Testis (tissue), 3 donors: ENCODE measurements around the gene SUSD2. TPM values are rescaled to one million over a fixed set of nuclear protein-coding genes. Genes with fewer than 3 reads are reported as not detected.

Source experiments
- DNase-seq: peaks from one replicate; pipeline ENCODE4 v3.0.0-alpha.2; 2019
- H3K27ac ChIP-seq, 2 donors: fragments of 200-600 bp; sonication (generic); one replicate each; pipeline ENCODE4 v1.5.1; 2019
- H3K27me3 ChIP-seq: fragments of 200-600 bp; sonication (generic); one replicate; pipeline ENCODE4 v1.5.1; 2019
- H3K36me3 ChIP-seq: fragments of 200-600 bp; sonication (generic); one replicate; pipeline ENCODE4 v1.5.1; 2017; ENCODE audit warnings: low read depth; ENCODE audit errors: missing control alignments
- H3K4me1 ChIP-seq: fragments of 200-600 bp; sonication (generic); one replicate; pipeline ENCODE4 v1.5.1; 2019
- H3K4me3 ChIP-seq, 2 donors: fragments of 200-600 bp; sonication (generic); one replicate each; pipeline ENCODE4 v1.5.1; 2017 to 2019
- H3K9me3 ChIP-seq: fragments of 200-600 bp; sonication (generic); one replicate; pipeline ENCODE4 v1.5.1; 2017
- CTCF ChIP-seq, 3 experiments: fragments of 450-650 bp in 2 of 3; fragments of 200-600 bp in 1 of 3; sonication (generic) in 1 of 3; IDR thresholded peaks; one replicate each; pipeline ENCODE4 v1.5.1; 2016 to 2019; ENCODE audit warnings: antibody characterized with exemption in 3 of 3, mild to moderate bottlenecking in 2 of 3, moderate library complexity in 1 of 3
- POLR2A ChIP-seq: fragments of 450-650 bp; IDR thresholded peaks from one replicate; pipeline ENCODE4 v1.6.1; 2017; ENCODE audit warnings: antibody characterized with exemption, mild to moderate bottlenecking, moderate library complexity
- WGBS, 2 donors: methylation state at CpG; one replicate each; pipeline ENCODE4 v1.1.5; 2018; 5-methylcytosine and 5-hydroxymethylcytosine counted together
- intact Hi-C: fragments of 100-400 bp; cut with DNase I; formaldehyde crosslinking; loops from one replicate; pipeline ENCODE4 v1.15.1; 2023; ENCODE audit warnings: low total_unique reads
- polyA plus RNA-seq: library from polyadenylated mRNA; stranded (reverse); fragments of 350-450 nt; fragmentation: Illumina TruSeq; extraction: RNeasy Lipid Tissue Mini Kit (QIAGEN cat#74804); gene quantifications from one replicate; pipeline ENCODE4 v1.2.3, GENCODE V29; 2014; ENCODE audit warnings: low read depth, low replicate concordance; ENCODE audit not compliant: insufficient read depth
- total RNA-seq, 2 donors: library from RNA; depleted of rRNA; stranded (reverse); fragments of >200 nt; gene quantifications; one replicate each; pipeline ENCODE4 v1.2.3, GENCODE V29; 2016

SUSD2 gene
- total and polyA plus RNA-seq, 3 donors from 2014 or later = 5.3 to 11.9 (median 5.7) TPM

GRCh38 chr22:24216541-24217209 lies 35.4 kb downstream of the SUSD2 start:
- WGBS, 2 donors = 88 to 91% methylated on average over 10 to 12 of the region's 12 CpGs

GRCh38 chr22:24217384-24217783 lies 36.1 kb downstream of the SUSD2 start:
- no peak for TF ChIP-seq POLR2A
- TF ChIP-seq CTCF (IDR thresholded peaks at IDR 0.05) = no peak
- Histone ChIP-seq H3K36me3 (no peaks in the 10 kb centered on the region), H3K27ac (no peak overlapping the region), H3K27me3 (no peaks in the 10 kb centered on the region), H3K9me3 (no peaks in the 10 kb centered on the region), H3K4me3 (no peak overlapping the region), H3K4me1 (peaks cover 6% of the 10 kb centered on the region)
- no peak for DNase-seq
- intact Hi-C loops = no loop called here
- 18 to 49% methylated on average over 3 of the region's 3 CpGs for WGBS, 2 donors

More at GRCh38 chr22:24216541-24217209, 35.4 kb downstream of the SUSD2 start:
- Histone ChIP-seq H3K27ac (no peak overlapping the region), H3K9me3 (no peaks in the 10 kb centered on the region), H3K4me1 (peaks cover 6% of the 10 kb centered on the region), H3K27me3 (no peaks in the 10 kb centered on the region), H3K36me3 (no peaks in the 10 kb centered on the region), H3K4me3 (no peak overlapping the region)
- DNase-seq = no peak
- TF ChIP-seq POLR2A = no peak
- TF ChIP-seq CTCF (IDR thresholded peaks at IDR 0.05) = no peak
- intact Hi-C loops = no loop called here

GRCh38 chr22:24219750-24220149 lies 38.5 kb downstream of the SUSD2 start:
- Histone ChIP-seq H3K4me1 (peaks cover 6% of the 10 kb centered on the region), H3K27ac (no peak overlapping the region), H3K36me3 (no peaks in the 10 kb centered on the region), H3K4me3 (no peak overlapping the region), H3K27me3 (no peaks in the 10 kb centered on the region), H3K9me3 (no peaks in the 10 kb centered on the region)
- 75 to 80% methylated on average over 6 to 9 of the region's 9 CpGs for WGBS, 2 donors
- TF ChIP-seq POLR2A (no peak), CTCF (IDR thresholded peaks at IDR 0.05) (no peak)
- no peak for DNase-seq
- intact Hi-C loops = no loop called here

GRCh38 chr22:24224468-24224867 lies 43.2 kb downstream of the SUSD2 start:
- Histone ChIP-seq H3K4me3 (no peak overlapping the region), H3K36me3 (no peaks in the 10 kb centered on the region), H3K9me3 (no peaks in the 10 kb centered on the region), H3K27me3 (no peaks in the 10 kb centered on the region), H3K27ac (no peak overlapping the region), H3K4me1 (no peaks in the 10 kb centered on the region)
- 94 to 100% methylated on average over 1 of the region's 1 CpG for WGBS, 2 donors
- intact Hi-C loops = no loop called here
- DNase-seq = no peak
- TF ChIP-seq POLR2A (no peak), CTCF (IDR thresholded peaks at IDR 0.05) (no peak)

GRCh38 chr22:24225044-24225601 lies 43.8 kb downstream of the SUSD2 start:
- Histone ChIP-seq H3K27me3 (no peaks in the 10 kb centered on the region), H3K4me3 (no peak overlapping the region), H3K36me3 (no peaks in the 10 kb centered on the region), H3K9me3 (no peaks in the 10 kb centered on the region), H3K27ac (no peak overlapping the region), H3K4me1 (no peaks in the 10 kb centered on the region)
- intact Hi-C loops = no loop called here
- no peak for DNase-seq
- TF ChIP-seq POLR2A (no peak), CTCF (IDR thresholded peaks at IDR 0.05) (no peak)
- 87 to 90% methylated on average over 6 to 14 of the region's 14 CpGs for WGBS, 2 donors
